Right renal cortex interstitium (tissue), 3 donors: ENCODE measurements around the gene OR4E2. TPM values are rescaled to one million over a fixed set of nuclear protein-coding genes. Genes with fewer than 3 reads are reported as not detected.
"Not testable (repeated sequence)": the region's sequence is repeated elsewhere in the genome, so short reads cannot be mapped to it uniquely, and the experiment has no call there.

Experiments
- DNase-seq, 3 donors: peaks; one replicate each; pipeline ENCODE4 v3.0.0-alpha.2; 2013; ENCODE audit warnings: low read depth in 3 of 3, low spot score in 2 of 3
- polyA plus RNA-seq, 3 donors: library from polyadenylated mRNA; unstranded; fragments of 120-200 nt; gene quantifications; one replicate each; pipeline ENCODE4 v1.2.1, GENCODE V29; 2013; ENCODE audit not compliant: insufficient read length in 3 of 3

The OR4E2 gene
- polyA plus RNA-seq, 3 donors: not detected

DNA sequence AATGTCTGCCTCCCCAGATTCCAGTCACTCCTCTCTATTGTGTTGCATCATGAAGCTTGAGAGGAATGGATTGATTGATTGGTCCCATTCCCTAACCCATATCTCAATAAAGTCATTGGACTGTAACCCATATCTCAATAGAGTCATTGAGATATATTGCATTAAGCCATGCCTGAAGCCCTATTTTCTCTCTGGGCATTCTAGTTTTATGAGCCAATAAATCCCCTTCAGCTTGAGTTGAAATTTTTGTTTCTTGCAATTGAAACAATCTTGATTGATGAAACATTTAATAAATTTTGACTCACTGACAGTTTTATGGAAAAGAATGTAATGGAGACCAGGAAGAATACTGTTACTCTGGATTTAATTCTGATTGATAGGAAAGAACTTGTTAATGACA lies 40.8 kb downstream of the OR4E2 start:
- DNase-seq: no peak

GRCh38 chr14:21697662-21698061 lies 44.0 kb downstream of the OR4E2 start:
- not testable (repeated sequence) for DNase-seq

DNA sequence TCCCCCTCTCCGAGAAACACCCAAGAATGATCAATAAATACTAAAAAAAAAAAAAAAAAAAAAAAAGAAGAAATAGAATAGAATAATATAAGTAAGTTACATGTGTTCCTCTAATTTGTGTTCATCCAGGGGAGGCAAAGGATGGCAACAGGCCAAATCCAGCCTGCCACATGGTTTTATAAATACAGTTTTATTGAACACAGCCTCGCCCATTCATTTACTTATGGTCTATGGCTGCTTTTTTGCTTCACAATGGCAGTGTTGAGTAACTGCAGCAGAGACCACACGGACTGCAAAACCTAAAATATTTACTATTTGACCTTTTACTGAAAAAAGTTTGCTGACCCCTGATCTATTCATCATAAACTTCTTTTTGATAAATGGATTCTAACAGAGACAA lies 44.9 kb downstream of the OR4E2 start:
- not testable (repeated sequence) for DNase-seq

DNA sequence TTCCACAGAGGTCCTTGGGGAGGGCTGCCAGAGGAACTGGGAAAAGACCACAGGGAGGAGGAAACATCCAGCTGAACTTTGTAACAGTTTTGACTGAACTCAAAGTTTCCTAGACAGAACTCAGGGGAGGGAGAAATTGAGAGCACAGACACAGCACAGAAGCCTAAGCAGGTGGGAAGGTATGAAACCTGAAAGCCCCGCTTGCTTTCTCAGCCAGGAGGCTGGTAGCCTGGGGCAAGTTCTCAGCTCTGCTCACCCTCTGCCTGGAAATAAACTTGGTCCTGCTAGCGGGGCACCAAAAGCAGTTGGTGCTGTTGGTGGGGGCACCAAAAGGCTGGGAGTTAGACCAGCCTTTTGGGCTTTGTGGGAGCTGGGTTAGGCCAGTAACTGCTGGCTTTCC lies 45.9 kb downstream of the OR4E2 start:
- no peak for DNase-seq

DNA sequence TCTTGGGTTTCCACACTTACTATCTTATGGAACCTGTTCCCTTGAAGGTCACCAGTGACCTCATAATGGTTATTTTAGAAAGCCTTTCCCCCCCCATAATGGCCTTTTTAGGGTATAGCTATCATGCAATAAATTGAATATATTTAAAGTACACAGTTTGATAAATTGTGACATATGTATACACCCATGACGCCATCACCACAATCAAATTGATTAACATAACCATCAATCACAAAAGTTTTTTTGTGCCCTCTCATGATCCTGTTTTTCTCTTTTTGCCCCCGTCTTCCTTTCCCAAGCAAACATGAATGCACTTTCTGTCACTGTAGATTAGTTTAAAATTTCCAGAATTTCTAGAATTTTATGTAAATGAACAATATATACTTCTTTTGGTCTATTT lies 48.7 kb downstream of the OR4E2 start:
- DNase-seq: no peak

- no peak for DNase-seq
Measured at GRCh38 chr14:21703357-21704326, 50.0 kb downstream of the OR4E2 start.

- no peak for DNase-seq
Measured at GRCh38 chr14:21704338-21704737, 50.7 kb downstream of the OR4E2 start.

- DNase-seq: peak in 1 of 3 donors; percentile 19
Measured at GRCh38 chr14:21711360-21711961, 57.8 kb downstream of the OR4E2 start.

GRCh38 chr14:21712036-21712435 lies 58.4 kb downstream of the OR4E2 start:
- no peak for DNase-seq

DNA sequence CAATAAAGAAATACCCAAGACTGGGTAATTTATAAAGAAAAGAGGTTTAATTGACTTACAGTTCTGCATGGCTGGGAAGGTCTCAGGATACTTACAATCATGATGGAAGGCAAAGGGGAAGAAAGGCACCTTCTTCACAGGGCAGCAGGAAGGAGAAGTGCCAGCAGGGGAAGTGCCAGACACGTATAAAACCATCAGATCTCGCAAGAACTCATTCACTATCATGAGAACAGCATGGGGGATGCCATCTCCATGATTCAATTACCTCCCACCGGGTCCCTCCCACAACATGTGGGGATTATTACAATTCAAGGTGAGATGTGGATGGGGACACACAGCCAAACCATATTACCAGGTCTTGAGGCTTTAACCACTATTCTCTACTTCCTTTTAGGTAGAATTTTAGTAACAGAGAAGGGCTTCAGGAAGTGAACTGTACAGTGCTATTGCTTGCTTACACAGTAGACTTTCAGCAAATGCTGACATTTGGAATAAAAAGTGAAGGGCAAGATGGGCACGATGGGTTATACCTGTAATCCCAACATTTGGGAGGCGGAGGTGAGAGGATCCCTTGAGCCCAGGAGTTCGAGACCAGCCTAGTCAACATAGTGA lies 60.8 kb downstream of the OR4E2 start:
- no peak for DNase-seq

Other genes starting within 250 kb of the OR4E2 start
- 10 to 100 TPM; 75.2 to 78.5 (median 76.0) TPM for gene CHD8, start 197.7 kb upstream of the OR4E2 start, polyA plus RNA-seq
- 10 to 100 TPM; 40.0 to 42.5 (median 42.1) TPM for gene RAB2B, start 176.9 kb upstream of the OR4E2 start, polyA plus RNA-seq
- gene TOX4, start 176.6 kb upstream of the OR4E2 start, polyA plus RNA-seq: 10 to 100 TPM; 61.7 to 64.5 (median 62.0) TPM
- gene METTL3, start 142.5 kb upstream of the OR4E2 start, polyA plus RNA-seq: 10 to 100 TPM; 91.1 to 99.6 (median 99.0) TPM
- 10 to 100 TPM; 61.2 to 66.5 (median 65.4) TPM for gene SALL2, start 127.5 kb upstream of the OR4E2 start, polyA plus RNA-seq
- not detected for gene OR10G3, start 73.8 kb upstream of the OR4E2 start, polyA plus RNA-seq
- gene OR10G2, start 18.9 kb upstream of the OR4E2 start, polyA plus RNA-seq: not detected
- under 1 TPM in 1 of 3 donors, not detected in 2; 0.08 TPM for gene OR4E1, start 20.0 kb downstream of the OR4E2 start, polyA plus RNA-seq